Measurements from ENCODE around the gene ARL13B. TPM values are rescaled to one million over a fixed set of nuclear protein-coding genes. Genes with fewer than 3 reads are reported as not detected.

The ARL13B gene
- total and polyA plus RNA-seq, 10 of the 15 experiments (the other 5 are each of a cell fraction or from before 2014, with no cell fraction given), result 3.0 to 10.4 (median 7.9) TPM

- no peak for TF ChIP-seq RCOR1 (conservative IDR thresholded peaks at IDR 0.05; ENCODE audit: low read depth, low read length)
- TF ChIP-seq FOS (IDR thresholded peaks at IDR 0.05; ENCODE audit: borderline replicate concordance, extremely low read depth, insufficient read length), result no peak
- no peak for TF ChIP-seq ZNF24 (IDR thresholded peaks at IDR 0.05)
- TF ChIP-seq ZNF622 (IDR thresholded peaks at IDR 0.05), result no peak
Measured at GRCh38 chr3:94020293-94020692, 40.3 kb downstream of the ARL13B start (continued).

GRCh38 chr3:94024385-94024784 lies 44.4 kb downstream of the ARL13B start:
- ChIA-PET CTCF (interaction anchor here (0.7 to 2.1 kb wide), 5 partner anchors 8 to 45 kb away, joined by 3 to 7 read pairs (median 3); no protein-coding TSS in a partner anchor), SMC1A (ENCODE audit: uncharacterized antibody, unreplicated experiment) (interaction anchor here (0.6 to 1.4 kb wide), 3 partner anchors 10 to 39 kb away, joined by 3 to 4 read pairs (median 3); partner anchors contain the start of genes DHFR2 and NSUN3), POLR2A (no interaction called here), RAD21 (ENCODE audit: unreplicated experiment) (no interaction called here)
- H3K9ac ChIP-seq (ENCODE audit: control insufficient read depth, insufficient read depth, low read length), result no peak overlapping the region
- TF ChIP-seq FOS (IDR thresholded peaks at IDR 0.05; ENCODE audit: borderline replicate concordance, extremely low read depth, insufficient read length) (no peak), CHD1 (IDR thresholded peaks at IDR 0.05; ENCODE audit: low read depth, low read length) (no peak), TCF3 (IDR thresholded peaks at IDR 0.05; ENCODE audit: borderline replicate concordance, insufficient read depth, low read depth, low read length) (no peak), BCL11A (IDR thresholded peaks at IDR 0.05; ENCODE audit: low read depth, low read length) (no peak), NR2F1 (conservative IDR thresholded peaks at IDR 0.05) (no peak), ZSCAN29 (IDR thresholded peaks at IDR 0.05) (no peak), USF1 (IDR thresholded peaks at IDR 0.05; ENCODE audit: borderline replicate concordance, extremely low read length, insufficient read depth, low read depth, low read length) (no peak), NFYA (IDR thresholded peaks at IDR 0.05; ENCODE audit: borderline replicate concordance, low read depth, low read length) (no peak), PRDM15 (CRISPR knock-in tag; IDR thresholded peaks at IDR 0.05) (no peak)
- TF ChIP-seq, protein P1, sequence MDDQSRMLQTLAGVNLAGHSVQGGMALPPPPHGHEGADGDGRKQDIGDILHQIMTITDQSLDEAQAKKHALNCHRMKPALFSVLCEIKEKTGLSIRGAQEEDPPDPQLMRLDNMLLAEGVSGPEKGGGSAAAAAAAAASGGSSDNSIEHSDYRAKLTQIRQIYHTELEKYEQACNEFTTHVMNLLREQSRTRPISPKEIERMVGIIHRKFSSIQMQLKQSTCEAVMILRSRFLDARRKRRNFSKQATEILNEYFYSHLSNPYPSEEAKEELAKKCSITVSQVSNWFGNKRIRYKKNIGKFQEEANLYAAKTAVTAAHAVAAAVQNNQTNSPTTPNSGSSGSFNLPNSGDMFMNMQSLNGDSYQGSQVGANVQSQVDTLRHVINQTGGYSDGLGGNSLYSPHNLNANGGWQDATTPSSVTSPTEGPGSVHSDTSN (IDR thresholded peaks at IDR 0.05; ENCODE audit: insufficient replicate concordance, low read depth, low read length), result no peak
- TF ChIP-seq, protein P2, sequence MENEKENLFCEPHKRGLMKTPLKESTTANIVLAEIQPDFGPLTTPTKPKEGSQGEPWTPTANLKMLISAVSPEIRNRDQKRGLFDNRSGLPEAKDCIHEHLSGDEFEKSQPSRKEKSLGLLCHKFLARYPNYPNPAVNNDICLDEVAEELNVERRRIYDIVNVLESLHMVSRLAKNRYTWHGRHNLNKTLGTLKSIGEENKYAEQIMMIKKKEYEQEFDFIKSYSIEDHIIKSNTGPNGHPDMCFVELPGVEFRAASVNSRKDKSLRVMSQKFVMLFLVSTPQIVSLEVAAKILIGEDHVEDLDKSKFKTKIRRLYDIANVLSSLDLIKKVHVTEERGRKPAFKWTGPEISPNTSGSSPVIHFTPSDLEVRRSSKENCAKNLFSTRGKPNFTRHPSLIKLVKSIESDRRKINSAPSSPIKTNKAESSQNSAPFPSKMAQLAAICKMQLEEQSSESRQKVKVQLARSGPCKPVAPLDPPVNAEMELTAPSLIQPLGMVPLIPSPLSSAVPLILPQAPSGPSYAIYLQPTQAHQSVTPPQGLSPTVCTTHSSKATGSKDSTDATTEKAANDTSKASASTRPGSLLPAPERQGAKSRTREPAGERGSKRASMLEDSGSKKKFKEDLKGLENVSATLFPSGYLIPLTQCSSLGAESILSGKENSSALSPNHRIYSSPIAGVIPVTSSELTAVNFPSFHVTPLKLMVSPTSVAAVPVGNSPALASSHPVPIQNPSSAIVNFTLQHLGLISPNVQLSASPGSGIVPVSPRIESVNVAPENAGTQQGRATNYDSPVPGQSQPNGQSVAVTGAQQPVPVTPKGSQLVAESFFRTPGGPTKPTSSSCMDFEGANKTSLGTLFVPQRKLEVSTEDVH (IDR thresholded peaks at IDR 0.05; ENCODE audit: low read depth, partially characterized antibody), result no peak
- DNase-seq (ENCODE audit: low read depth, low spot score), result no peak
- no peaks in the 10 kb centered on the region for H4K20me1 ChIP-seq (ENCODE audit: control insufficient read depth, insufficient read depth)
- BruUV-seq (replicated peaks), result no TSS peak
- H3K27ac ChIP-seq (ENCODE audit: control insufficient read depth, insufficient read depth), result no peak overlapping the region
- intact Hi-C loops (cut with micrococcal nuclease; ENCODE audit: unreplicated experiment) (no loop called here), in situ Hi-C loops (cut with MboI) (no loop called here)
- H2AFZ ChIP-seq (ENCODE audit: control insufficient read depth, low read depth, low read length), result no peak overlapping the region
- ATAC-seq, result no peak
- FAIRE-seq, result no peak
- H3K4me1 ChIP-seq (ENCODE audit: control insufficient read depth, insufficient read depth, low read length), result no peaks in the 10 kb centered on the region
- no peaks in the 10 kb centered on the region for H3K79me2 ChIP-seq (ENCODE audit: control insufficient read depth, insufficient read depth, low read length)
- H3K36me3 ChIP-seq (ENCODE audit: control insufficient read depth in 2 of 2, insufficient read depth in 2 of 2, low read length in 1 of 2), result no peaks in the 10 kb centered on the region
- H3K4me3 ChIP-seq, result no peak overlapping the region
- H3K27me3 ChIP-seq (replicated peaks in 1 of 2; ENCODE audit: control insufficient read depth in 2 of 2, insufficient read depth in 2 of 2, low read length in 1 of 2), result no peaks in the 10 kb centered on the region
- no peak overlapping the region for H3K4me2 ChIP-seq (ENCODE audit: control insufficient read depth, insufficient read depth)
- 83% methylated on average over 3 of the region's 3 CpGs for WGBS (ENCODE audit: insufficient coverage, insufficient replicate concordance, low lambda C conversion rate, missing lambda C conversion rate)
- no peaks in the 10 kb centered on the region for H3K9me3 ChIP-seq (replicated peaks; ENCODE audit: control insufficient read depth, insufficient read depth, low read length)
